Pancreas (tissue), 10 donors: ENCODE data around the gene SNX1. TPM values are rescaled to one million over a fixed set of nuclear protein-coding genes. Genes with fewer than 3 reads are reported as not detected.
"Not testable (repeated sequence)": the region's sequence is repeated elsewhere in the genome, so short reads cannot be mapped to it uniquely, and the experiment has no call there.

Source experiments
- ATAC-seq, 4 donors: fragments of 200-7000 bp; cut with Tn5 transposase; one replicate each; pipeline versions ENCODE4 v1.8.0 to v1.9.1; 2020; ENCODE audit warnings: mild to moderate bottlenecking in 4 of 4, moderate library complexity in 4 of 4
- DNase-seq, 6 donors: peaks; one replicate each; pipeline ENCODE4 v3.0.0-alpha.2; 2020
- FAIRE-seq: peaks from 2 replicates; lab custom pipeline; 2012; peaks lifted over from hg19 to GRCh38; lab: Jason Lieb, UNC
- H3K27ac ChIP-seq, 4 donors: fragments of 200-600 bp; sonication (generic); 1 replicate in 3 of 4; 2 replicates in 1 of 4; pipeline versions ENCODE4 v1.5.0 to v1.8.0; 2020
- H3K27me3 ChIP-seq, 4 donors: fragments of 200-600 bp; one replicate each; pipeline ENCODE4 v1.8.0; 2021
- H3K36me3 ChIP-seq, 3 donors: fragments of 200-600 bp; sonication (generic) in 1 of 3; one replicate each; pipeline versions ENCODE4 v1.5.0 to v1.8.0; 2020 to 2021
- H3K4me1 ChIP-seq, 3 donors: fragments of 200-600 bp; one replicate each; pipeline ENCODE4 v1.8.0; 2021
- H3K4me3 ChIP-seq, 4 donors: fragments of 200-600 bp; sonication (generic) in 2 of 4; one replicate each; pipeline versions ENCODE4 v1.5.0 to v1.8.0; 2020 to 2021
- H3K9me3 ChIP-seq, 4 donors: fragments of 200-600 bp; one replicate each; pipeline ENCODE4 v1.8.0; 2021
- WGBS, 2 donors: extraction: QIAGEN DNeasy Blood & Tissue Kit; methylation state at CpG; one replicate each; pipeline ENCODE4 v1.1.7; 2013; 5-methylcytosine and 5-hydroxymethylcytosine counted together
- intact Hi-C, 3 donors: fragments of 100-400 bp; cut with DNase I; formaldehyde crosslinking; loops; one replicate each; pipeline versions ENCODE4 v1.11.1 to v1.14.2; 2022
- polyA plus RNA-seq, 2 donors: library from polyadenylated mRNA; stranded (reverse); fragments of 200-250 nt; gene quantifications; one replicate each; pipeline ENCODE4 v1.2.3, GENCODE V29; 2013
- total RNA-seq, 6 donors: library from RNA; stranded (reverse); fragmentation: NEBNext Ultra II Directional in 4 of 6; extraction: Animal tissue kit (Norgen Biotek cat#: 25700) in 4 of 6; gene quantifications; one replicate each; pipeline versions ENCODE4 v1.2.1 to v1.2.4, GENCODE V29; 2021 to 2023
- TF ChIP-seq, protein P1 (sequence below), 4 donors: fragments of 200-600 bp; sonication (generic) in 3 of 4; IDR thresholded peaks; one replicate each; pipeline versions ENCODE4 v1.5.0 to v1.8.0; 2021; ENCODE audit warnings: antibody characterized with exemption in 4 of 4
- donor health status: healthy with polysubstance abuse.
- donor health status: DM: no; HTN: no; CAD: no; lungs with moderate emphysema.
- donor health status: DM: no; HTN: no; CAD: no.
- donor health status: control.
- donor health status: control.
- donor health status: Bipolar disorder and iron deficiency.
- donor health status: DM: yes; HTN: yes; CAD: no.
- donor health status: DM: no; HTN: no; CAD: no.
- donor health status: DM: no; HTN: no; CAD: no.
- donor health status: DM: yes; HTN: yes; CAD: no.

The SNX1 gene
- total and polyA plus RNA-seq, 8 donors, result 32.9 to 82.4 (median 44.9) TPM

GRCh38 chr15:64100958-64101357, 5.2 kb downstream of the SNX1 start:
- FAIRE-seq (no peak), ATAC-seq (no peak), DNase-seq (no peak)
- peak overlapping the region in 2 of 4 donors; percentile 14 to 28 for H3K27ac ChIP-seq
- H3K4me3 ChIP-seq, result no peak overlapping the region
- intact Hi-C loops, result no loop called here
- TF ChIP-seq, protein P1, sequence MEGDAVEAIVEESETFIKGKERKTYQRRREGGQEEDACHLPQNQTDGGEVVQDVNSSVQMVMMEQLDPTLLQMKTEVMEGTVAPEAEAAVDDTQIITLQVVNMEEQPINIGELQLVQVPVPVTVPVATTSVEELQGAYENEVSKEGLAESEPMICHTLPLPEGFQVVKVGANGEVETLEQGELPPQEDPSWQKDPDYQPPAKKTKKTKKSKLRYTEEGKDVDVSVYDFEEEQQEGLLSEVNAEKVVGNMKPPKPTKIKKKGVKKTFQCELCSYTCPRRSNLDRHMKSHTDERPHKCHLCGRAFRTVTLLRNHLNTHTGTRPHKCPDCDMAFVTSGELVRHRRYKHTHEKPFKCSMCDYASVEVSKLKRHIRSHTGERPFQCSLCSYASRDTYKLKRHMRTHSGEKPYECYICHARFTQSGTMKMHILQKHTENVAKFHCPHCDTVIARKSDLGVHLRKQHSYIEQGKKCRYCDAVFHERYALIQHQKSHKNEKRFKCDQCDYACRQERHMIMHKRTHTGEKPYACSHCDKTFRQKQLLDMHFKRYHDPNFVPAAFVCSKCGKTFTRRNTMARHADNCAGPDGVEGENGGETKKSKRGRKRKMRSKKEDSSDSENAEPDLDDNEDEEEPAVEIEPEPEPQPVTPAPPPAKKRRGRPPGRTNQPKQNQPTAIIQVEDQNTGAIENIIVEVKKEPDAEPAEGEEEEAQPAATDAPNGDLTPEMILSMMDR (IDR thresholded peaks at IDR 0.05), result no peak
- peaks cover 8 to 48% (median 28%) of the 10 kb centered on the region in 3 donors for H3K4me1 ChIP-seq
- H3K9me3 ChIP-seq, result no peaks in the 10 kb centered on the region
- WGBS, 2 donors, result 84 to 87% methylated on average over 2 of the region's 2 CpGs
- H3K27me3 ChIP-seq, result no peaks in the 10 kb centered on the region
- H3K36me3 ChIP-seq, result no peaks in the 10 kb centered on the region

DNA sequence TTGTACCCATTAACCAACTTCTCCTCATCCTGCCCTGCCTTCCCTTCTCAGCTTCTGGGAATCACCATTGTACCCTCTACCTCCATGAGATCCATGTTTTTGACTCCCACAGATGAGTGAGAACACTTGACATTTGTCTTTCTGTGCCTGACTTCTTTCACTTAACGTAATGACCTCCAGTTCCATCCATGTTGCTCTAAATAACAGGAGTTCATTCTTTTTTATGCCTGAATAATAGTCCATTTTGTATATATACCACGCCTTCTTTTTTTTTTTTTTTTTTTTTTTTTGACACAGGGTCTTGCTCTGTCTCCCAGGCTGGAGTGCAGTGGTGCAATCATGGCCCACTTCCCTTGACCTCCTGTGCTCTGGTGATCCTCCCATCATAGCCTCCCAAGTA, 6.7 kb downstream of the SNX1 start:
- Histone ChIP-seq H3K4me1 (peaks cover 8 to 54% (median 25%) of the 10 kb centered on the region in 3 donors), H3K27ac (no peak overlapping the region), H3K27me3 (no peaks in the 10 kb centered on the region), H3K36me3 (no peaks in the 10 kb centered on the region), H3K4me3 (no peak overlapping the region), H3K9me3 (no peaks in the 10 kb centered on the region)
- ATAC-seq, result no peak
- no peak for FAIRE-seq
- 94 to 99% methylated on average over 2 of the region's 2 CpGs for WGBS, 2 donors
- TF ChIP-seq, protein P1 (IDR thresholded peaks at IDR 0.05), result no peak
- intact Hi-C loops, result no loop called here
- no peak for DNase-seq

GRCh38 chr15:64105113-64105704, 9.4 kb downstream of the SNX1 start:
- no peaks in the 10 kb centered on the region for H3K36me3 ChIP-seq
- peaks cover 8 to 41% (median 15%) of the 10 kb centered on the region in 3 donors for H3K4me1 ChIP-seq
- no peak for DNase-seq
- H3K9me3 ChIP-seq, result no peaks in the 10 kb centered on the region
- TF ChIP-seq, protein P1 (IDR thresholded peaks at IDR 0.05), result no peak
- intact Hi-C loops, result no loop called here
- H3K27ac ChIP-seq, result peak overlapping the region in 2 of 4 donors; percentile 62 to 78
- no peak overlapping the region for H3K4me3 ChIP-seq
- H3K27me3 ChIP-seq, result no peaks in the 10 kb centered on the region
- 60 to 64% methylated on average over 9 of the region's 9 CpGs for WGBS, 2 donors
- FAIRE-seq, result no peak
- ATAC-seq, result peak; percentile 46 to 82 (median 76)

DNA sequence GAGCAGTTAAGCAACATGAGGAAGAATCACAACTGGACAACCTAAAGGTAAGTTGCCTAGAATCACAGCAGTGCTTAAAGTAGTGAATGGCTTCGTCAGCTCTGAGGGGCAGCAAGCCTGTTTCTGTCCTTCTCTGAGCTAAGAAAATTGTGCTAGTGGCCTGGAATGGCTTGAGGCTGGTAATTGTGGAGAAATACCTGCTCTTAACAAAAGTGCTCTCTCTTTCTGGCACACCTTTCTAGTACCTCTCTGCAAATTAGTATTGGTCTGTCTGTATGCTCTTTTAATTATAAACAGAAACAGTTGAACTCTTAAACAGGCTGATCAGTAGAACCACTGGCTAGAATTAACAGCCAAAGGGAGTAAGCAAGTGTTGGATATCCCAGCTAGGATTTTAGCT, 11.6 kb downstream of the SNX1 start:
- no peak overlapping the region for H3K27ac ChIP-seq
- H3K4me1 ChIP-seq, result peaks cover 10 to 49% (median 19%) of the 10 kb centered on the region in 3 donors

DNA sequence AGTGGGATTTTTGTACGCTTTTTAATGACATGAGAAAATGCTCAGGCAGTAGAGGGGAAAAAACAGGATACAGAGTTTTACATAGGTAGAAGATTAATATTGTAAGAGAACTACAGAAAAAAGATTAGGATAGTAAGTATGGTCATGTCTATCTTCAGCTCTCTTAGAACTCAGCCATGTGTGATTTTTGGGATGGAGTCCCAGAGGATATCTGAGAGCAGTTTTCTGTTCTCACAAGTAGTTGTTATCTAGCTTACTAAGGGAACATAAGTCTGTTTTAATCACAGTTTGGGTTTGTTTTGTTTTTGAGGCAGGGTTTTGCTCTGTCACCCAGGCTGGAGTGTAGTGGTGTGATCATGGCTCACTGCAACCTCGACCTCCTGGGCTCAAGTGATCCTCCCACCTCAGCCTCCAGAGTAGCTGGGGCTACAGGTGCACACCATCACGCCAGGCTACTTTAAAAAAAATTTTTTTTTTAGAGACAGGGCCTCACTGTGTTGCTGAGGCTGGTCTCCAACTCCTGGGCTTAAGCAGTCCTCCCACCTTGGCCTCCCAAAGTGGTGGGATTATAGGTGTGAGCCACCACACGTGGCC, 14.4 kb downstream of the SNX1 start:
- not testable (repeated sequence) for ATAC-seq, FAIRE-seq
- H3K4me1 ChIP-seq, result peaks cover 7 to 39% (median 18%) of the 10 kb centered on the region in 3 donors

More for the DNA sequence above, 11.6 kb downstream of the SNX1 start:
- no peak for FAIRE-seq
- intact Hi-C loops, result no loop called here
- Histone ChIP-seq H3K4me3 (no peak overlapping the region), H3K27me3 (no peaks in the 10 kb centered on the region), H3K36me3 (no peaks in the 10 kb centered on the region), H3K9me3 (no peaks in the 10 kb centered on the region)
- no peak for DNase-seq
- 85 to 95% methylated on average over 1 of the region's 1 CpG for WGBS, 2 donors
- ATAC-seq, result no peak
- TF ChIP-seq, protein P1 (IDR thresholded peaks at IDR 0.05), result no peak

More for the DNA sequence above, 14.4 kb downstream of the SNX1 start:
- intact Hi-C loops, H3K4me3 ChIP-seq, H3K9me3 ChIP-seq, H3K27me3 ChIP-seq, H3K27ac ChIP-seq, DNase-seq: not testable (repeated sequence)
- WGBS, 2 donors, result 93 to 97% methylated on average over 4 of the region's 4 CpGs
- peaks cover 0 to 18% (median 3%) of the 10 kb centered on the region in 3 donors for H3K36me3 ChIP-seq
